Activated naive CD8-positive, alpha-beta T cell treated with anti-CD3 and anti-CD28 coated beads, Interleukin-2, amount 50 U/mL, for 24 hours (primary cell): ENCODE measurements around the gene TOR1AIP1.

Experiments
- ATAC-seq: fragments of 150-1000 bp; cut with Tn5 transposase; one replicate; pipeline ENCODE4 v1.10.0; 2021
- DNase-seq: peaks from one replicate; pipeline ENCODE4 v3.0.0; 2021
- H3K27ac Mint-ChIP-seq: one replicate; pipeline ENCODE4 v1.8.0; 2021; ENCODE audit warnings: mild to moderate bottlenecking, mixed read lengths
- H3K27me3 Mint-ChIP-seq: one replicate; pipeline ENCODE4 v1.8.0; 2021; ENCODE audit warnings: mixed read lengths
- H3K36me3 Mint-ChIP-seq: one replicate; pipeline ENCODE4 v1.8.0; 2021; ENCODE audit warnings: low read depth, mixed read lengths
- H3K4me1 Mint-ChIP-seq: one replicate; pipeline ENCODE4 v1.8.0; 2021; ENCODE audit warnings: mixed read lengths
- H3K4me3 Mint-ChIP-seq: one replicate; pipeline ENCODE4 v1.8.0; 2021; ENCODE audit warnings: mild to moderate bottlenecking, moderate library complexity, mixed read lengths
- H3K9me3 Mint-ChIP-seq: one replicate; pipeline ENCODE4 v1.8.0; 2021; ENCODE audit warnings: mixed read lengths

The TOR1AIP1 gene

DNA sequence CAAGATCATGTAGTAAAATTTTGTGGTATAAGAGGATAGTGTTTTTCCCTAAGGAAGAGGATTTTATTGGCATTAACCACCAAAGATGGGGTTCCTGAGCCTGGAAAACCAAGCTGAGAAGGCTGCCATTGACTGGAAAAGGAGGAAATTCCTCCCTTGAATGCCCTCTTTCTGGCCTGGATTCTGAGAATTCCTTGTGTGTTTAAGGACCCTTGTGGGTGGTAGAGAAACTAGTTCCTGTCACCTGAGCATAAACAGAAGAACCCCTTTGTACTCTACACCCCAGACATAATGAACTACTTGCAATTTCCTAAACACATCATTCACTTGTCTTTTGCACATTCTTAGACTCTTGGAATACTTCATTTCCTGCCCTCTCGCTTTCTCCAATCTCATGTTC, 39.4 kb downstream of the TOR1AIP1 start:
- Mint-ChIP-seq H3K36me3 (peaks cover 36% of the 10 kb centered on the region), H3K27ac (no peak overlapping the region), H3K4me1 (peaks cover 14% of the 10 kb centered on the region), H3K9me3 (no peaks in the 10 kb centered on the region), H3K27me3 (no peaks in the 10 kb centered on the region), H3K4me3 (no peak overlapping the region)
- ATAC-seq, result no peak
- DNase-seq, result no peak

DNA sequence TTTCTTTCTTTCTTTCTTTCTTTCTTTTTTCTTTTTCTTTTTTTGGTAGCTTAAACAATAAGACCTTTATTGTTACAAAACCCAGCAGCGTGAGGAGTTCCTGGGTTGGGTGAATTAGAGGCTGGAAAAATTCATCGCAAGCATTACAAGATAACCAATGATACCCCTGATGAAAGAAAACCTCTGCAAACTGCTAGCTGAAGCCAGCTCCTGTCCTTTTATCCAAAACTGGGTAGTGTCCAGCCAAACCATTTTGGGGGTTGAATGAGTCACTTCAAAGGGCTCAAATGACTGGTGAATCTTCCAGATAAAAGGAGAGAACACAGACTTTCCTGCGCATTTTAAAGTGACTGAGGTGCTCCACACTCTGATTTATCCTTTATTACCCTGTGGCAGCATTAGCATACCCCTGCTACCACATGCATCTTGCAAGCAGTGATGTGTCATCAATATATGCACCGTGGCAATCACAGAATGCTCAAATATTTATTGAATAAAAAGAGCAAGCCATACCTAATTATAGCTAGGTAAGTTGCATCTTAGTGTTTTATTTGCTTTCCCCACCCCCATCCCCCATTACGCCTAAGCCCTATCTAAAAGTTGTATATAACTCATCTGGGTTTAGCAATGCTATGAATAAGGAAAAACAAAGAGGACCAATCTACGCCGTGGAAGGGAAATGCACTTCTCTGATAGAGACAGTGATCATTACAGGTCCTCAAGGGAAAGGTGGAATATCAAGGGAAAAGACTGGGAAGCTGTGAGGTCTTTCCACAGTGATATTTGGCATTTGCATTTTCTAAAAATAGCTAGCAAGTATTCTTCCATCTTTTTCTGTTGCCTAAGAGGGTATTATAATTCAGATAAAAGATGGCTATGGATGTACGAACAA, 40.1 kb downstream of the TOR1AIP1 start:
- no peak for ATAC-seq
- Mint-ChIP-seq H3K9me3 (no peaks in the 10 kb centered on the region), H3K27me3 (no peaks in the 10 kb centered on the region), H3K27ac (no peak overlapping the region), H3K36me3 (peaks cover 33% of the 10 kb centered on the region), H3K4me3 (no peak overlapping the region), H3K4me1 (peaks cover 13% of the 10 kb centered on the region)
- no peak for DNase-seq

DNA sequence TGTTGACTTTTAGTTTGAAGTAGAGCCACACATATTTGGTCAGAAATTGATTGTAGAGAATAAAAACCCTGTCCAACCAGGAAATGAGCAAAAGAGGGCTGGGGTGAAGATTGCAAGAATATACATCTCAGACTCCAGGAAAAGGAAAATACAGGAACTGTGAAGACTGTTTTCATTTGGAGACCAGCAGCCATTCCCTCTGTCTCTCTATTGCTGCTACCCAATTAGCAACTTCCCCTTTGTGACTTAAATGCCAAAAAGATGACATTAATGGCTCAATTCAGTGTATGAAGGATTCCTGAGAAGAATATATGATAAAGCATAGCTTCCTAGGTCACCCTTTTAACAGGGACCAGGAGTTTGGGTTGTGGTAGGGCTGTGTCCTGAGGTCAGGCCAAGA, 40.9 kb downstream of the TOR1AIP1 start:
- H3K4me3 Mint-ChIP-seq, result no peak overlapping the region
- H3K27me3 Mint-ChIP-seq, result no peaks in the 10 kb centered on the region
- no peaks in the 10 kb centered on the region for H3K9me3 Mint-ChIP-seq
- peaks cover 6% of the 10 kb centered on the region for H3K4me1 Mint-ChIP-seq
- no peak overlapping the region for H3K27ac Mint-ChIP-seq
- ATAC-seq (no peak), DNase-seq (no peak)
- peaks cover 25% of the 10 kb centered on the region for H3K36me3 Mint-ChIP-seq

DNA sequence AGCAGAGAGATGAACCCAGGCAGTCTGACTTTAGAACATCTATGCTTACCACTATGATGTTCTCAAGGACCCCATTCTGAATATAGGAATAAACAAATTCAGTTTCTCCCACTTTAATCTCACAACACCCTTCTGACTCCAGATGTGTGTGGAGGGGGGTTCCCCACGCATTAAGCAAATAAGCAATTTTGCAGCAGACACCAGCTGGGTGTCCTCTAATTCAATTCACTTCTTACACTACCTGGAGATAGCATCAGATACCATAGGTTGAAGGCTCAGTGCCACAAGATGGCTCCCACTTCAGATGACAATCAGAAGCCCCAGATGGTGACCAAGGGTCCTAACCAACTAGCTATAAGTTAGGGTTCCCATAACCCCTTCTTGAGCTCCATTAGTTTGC, 42.2 kb downstream of the TOR1AIP1 start:
- Mint-ChIP-seq H3K9me3 (no peaks in the 10 kb centered on the region), H3K36me3 (peaks cover 14% of the 10 kb centered on the region), H3K4me3 (no peak overlapping the region), H3K4me1 (no peaks in the 10 kb centered on the region), H3K27ac (no peak overlapping the region), H3K27me3 (no peaks in the 10 kb centered on the region)
- no peak for ATAC-seq
- no peak for DNase-seq

- H3K36me3 Mint-ChIP-seq, result peaks cover 8% of the 10 kb centered on the region
- DNase-seq, result no peak
- H3K4me1 Mint-ChIP-seq, result no peaks in the 10 kb centered on the region
- no peak overlapping the region for H3K4me3 Mint-ChIP-seq
- ATAC-seq, result no peak
- no peaks in the 10 kb centered on the region for H3K27me3 Mint-ChIP-seq
- H3K27ac Mint-ChIP-seq, result no peak overlapping the region
- no peaks in the 10 kb centered on the region for H3K9me3 Mint-ChIP-seq
These were observed 43.2 kb downstream of the TOR1AIP1 start for GRCh38 chr1:179925302-179925701.

GRCh38 chr1:179925922-179926849, 44.1 kb downstream of the TOR1AIP1 start:
- DNase-seq (no peak), ATAC-seq (no peak)
- peaks cover 5% of the 10 kb centered on the region for H3K36me3 Mint-ChIP-seq
- H3K4me1 Mint-ChIP-seq, result no peaks in the 10 kb centered on the region
- H3K4me3 Mint-ChIP-seq, result no peak overlapping the region
- H3K9me3 Mint-ChIP-seq, result no peaks in the 10 kb centered on the region
- no peak overlapping the region for H3K27ac Mint-ChIP-seq
- no peaks in the 10 kb centered on the region for H3K27me3 Mint-ChIP-seq

- Mint-ChIP-seq H3K27me3 (no peaks in the 10 kb centered on the region), H3K9me3 (no peaks in the 10 kb centered on the region), H3K4me1 (no peaks in the 10 kb centered on the region), H3K4me3 (no peak overlapping the region), H3K36me3 (peaks cover under 1% of the 10 kb centered on the region), H3K27ac (no peak overlapping the region)
- no peak for ATAC-seq
- no peak for DNase-seq
These were observed 44.7 kb downstream of the TOR1AIP1 start for GRCh38 chr1:179926850-179927205.

- Mint-ChIP-seq H3K9me3 (no peaks in the 10 kb centered on the region), H3K27me3 (no peaks in the 10 kb centered on the region), H3K27ac (no peak overlapping the region), H3K4me3 (no peak overlapping the region), H3K4me1 (no peaks in the 10 kb centered on the region), H3K36me3 (no peaks in the 10 kb centered on the region)
- ATAC-seq (no peak), DNase-seq (no peak)
These were observed 48.1 kb downstream of the TOR1AIP1 start for GRCh38 chr1:179929955-179930798.

DNA sequence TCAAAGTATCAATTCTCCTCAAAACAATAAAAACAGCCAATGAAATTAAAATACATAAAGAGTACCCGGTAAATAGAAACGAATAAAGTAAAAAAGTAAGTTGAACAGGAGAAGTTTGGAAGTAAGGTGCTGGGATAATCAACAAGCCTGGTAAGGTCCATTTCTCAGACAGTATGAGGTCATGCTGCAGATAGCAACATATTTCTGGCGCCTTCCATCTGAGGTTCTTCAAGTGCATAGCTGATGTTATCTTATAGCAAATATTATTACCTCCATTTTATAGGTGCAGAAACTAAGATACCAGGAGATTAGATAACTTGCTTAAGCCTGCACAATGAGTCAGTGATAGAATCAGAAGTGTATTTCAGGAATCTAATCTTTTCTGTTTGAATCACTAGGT, 48.8 kb downstream of the TOR1AIP1 start:
- Mint-ChIP-seq H3K4me1 (no peaks in the 10 kb centered on the region), H3K4me3 (no peak overlapping the region), H3K9me3 (no peaks in the 10 kb centered on the region), H3K27ac (no peak overlapping the region), H3K27me3 (no peaks in the 10 kb centered on the region), H3K36me3 (no peaks in the 10 kb centered on the region)
- no peak for DNase-seq
- ATAC-seq, result no peak

DNA sequence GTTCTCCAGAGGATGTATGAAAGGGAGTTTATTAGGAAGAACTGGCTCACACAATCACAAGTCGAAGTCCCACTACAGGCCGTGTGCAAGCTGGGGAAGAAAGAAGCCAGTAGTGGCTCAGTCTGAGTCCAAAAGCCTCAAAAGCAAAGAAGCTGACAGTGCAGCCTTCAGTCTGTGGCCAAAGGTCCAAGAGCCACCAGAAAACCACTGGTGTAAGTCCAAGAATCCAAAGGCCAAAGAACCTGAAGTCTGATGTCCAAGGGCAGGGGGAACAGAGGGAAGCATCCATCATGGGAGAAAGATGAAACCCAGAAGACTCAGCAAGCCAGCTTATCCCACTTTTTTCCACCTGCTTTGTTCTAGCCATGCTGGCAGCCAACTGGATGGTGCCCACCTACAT, 51.1 kb downstream of the TOR1AIP1 start:
- Mint-ChIP-seq H3K27me3 (no peaks in the 10 kb centered on the region), H3K4me3 (no peak overlapping the region), H3K4me1 (no peaks in the 10 kb centered on the region), H3K9me3 (no peaks in the 10 kb centered on the region), H3K36me3 (no peaks in the 10 kb centered on the region), H3K27ac (no peak overlapping the region)
- ATAC-seq (no peak), DNase-seq (no peak)

GRCh38 chr1:179935909-179936496, 53.9 kb downstream of the TOR1AIP1 start:
- no peaks in the 10 kb centered on the region for H3K36me3 Mint-ChIP-seq
- ATAC-seq (no peak), DNase-seq (no peak)
- peaks cover 3% of the 10 kb centered on the region for H3K27me3 Mint-ChIP-seq
- no peaks in the 10 kb centered on the region for H3K9me3 Mint-ChIP-seq
- H3K27ac Mint-ChIP-seq, result no peak overlapping the region
- H3K4me3 Mint-ChIP-seq, result no peak overlapping the region
- no peaks in the 10 kb centered on the region for H3K4me1 Mint-ChIP-seq

- H3K36me3 Mint-ChIP-seq, result no peaks in the 10 kb centered on the region
- H3K9me3 Mint-ChIP-seq, result no peaks in the 10 kb centered on the region
- ATAC-seq (no peak), DNase-seq (no peak)
- H3K27ac Mint-ChIP-seq, result no peak overlapping the region
- no peak overlapping the region for H3K4me3 Mint-ChIP-seq
- H3K27me3 Mint-ChIP-seq, result peaks cover 3% of the 10 kb centered on the region
- H3K4me1 Mint-ChIP-seq, result no peaks in the 10 kb centered on the region
These were observed 55.7 kb downstream of the TOR1AIP1 start for GRCh38 chr1:179937668-179938254.

- Mint-ChIP-seq H3K4me3 (no peak overlapping the region), H3K36me3 (no peaks in the 10 kb centered on the region), H3K4me1 (no peaks in the 10 kb centered on the region), H3K9me3 (no peaks in the 10 kb centered on the region), H3K27ac (no peak overlapping the region), H3K27me3 (peaks cover 3% of the 10 kb centered on the region)
- ATAC-seq (no peak), DNase-seq (no peak)
These were observed 56.7 kb downstream of the TOR1AIP1 start for GRCh38 chr1:179938752-179939151.

- H3K4me3 Mint-ChIP-seq, result no peak overlapping the region
- DNase-seq (no peak), ATAC-seq (no peak)
- H3K9me3 Mint-ChIP-seq, result no peaks in the 10 kb centered on the region
- peaks cover 3% of the 10 kb centered on the region for H3K27me3 Mint-ChIP-seq
- no peaks in the 10 kb centered on the region for H3K36me3 Mint-ChIP-seq
- no peaks in the 10 kb centered on the region for H3K4me1 Mint-ChIP-seq
- no peak overlapping the region for H3K27ac Mint-ChIP-seq
These were observed 57.9 kb downstream of the TOR1AIP1 start for GRCh38 chr1:179939941-179940340.
